Sigmoid colon (tissue), 7 donors: ENCODE measurements around the gene SLC47A2. TPM values are rescaled to one million over a fixed set of nuclear protein-coding genes. Genes with fewer than 3 reads are reported as not detected.

Experiments used
- DNase-seq: peaks from one replicate; pipeline ENCODE4 v3.0.0-alpha.2; 2019
- H3K27ac ChIP-seq, 4 donors: fragments of 200-600 bp; sonication (generic); one replicate each; pipeline ENCODE4 v1.5.1; 2016 to 2019; ENCODE audit warnings: mild to moderate bottlenecking in 1 of 4
- H3K27me3 ChIP-seq, 3 donors: fragments of 200-600 bp; sonication (generic); one replicate each; pipeline ENCODE4 v1.5.1; 2019; ENCODE audit warnings: mild to moderate bottlenecking in 1 of 3
- H3K36me3 ChIP-seq, 4 donors: fragments of 200-600 bp; sonication (generic); one replicate each; pipeline ENCODE4 v1.5.1; 2016 to 2019
- H3K4me1 ChIP-seq, 4 donors: fragments of 200-600 bp; sonication (generic); one replicate each; pipeline ENCODE4 v1.5.1; 2017 to 2019
- H3K4me3 ChIP-seq, 4 donors: fragments of 200-600 bp; sonication (generic); one replicate each; pipeline ENCODE4 v1.5.1; 2017 to 2019; ENCODE audit warnings: mild to moderate bottlenecking in 2 of 4, moderate library complexity in 1 of 4
- H3K9me3 ChIP-seq, 4 donors: fragments of 200-600 bp in 3 of 4; sonication (generic) in 3 of 4; one replicate each; pipeline versions ENCODE4 v1.5.1 to v1.6.1; 2013 to 2019
- CTCF ChIP-seq, 4 experiments: fragments of 450-650 bp in 3 of 4; fragments of 200-600 bp in 1 of 4; IDR thresholded peaks; one replicate each; pipeline ENCODE4 v1.5.1; 2016 to 2019; ENCODE audit warnings: antibody characterized with exemption in 4 of 4, mild to moderate bottlenecking in 3 of 4, moderate library complexity in 2 of 4
- EP300 ChIP-seq, 4 donors: sonication (generic); formaldehyde crosslinking; IDR thresholded peaks; one replicate each; pipeline ENCODE4 v1.6.1; 2017; ENCODE audit warnings: antibody characterized with exemption in 4 of 4
- POLR2A ChIP-seq, 2 donors: fragments of 450-650 bp; IDR thresholded peaks; one replicate each; pipeline ENCODE4 v1.6.1; 2016; ENCODE audit warnings: antibody characterized with exemption in 2 of 2, mild to moderate bottlenecking in 2 of 2, moderate library complexity in 2 of 2
- POLR2AphosphoS5 ChIP-seq, 4 donors: sonication (generic); formaldehyde crosslinking; IDR thresholded peaks; one replicate each; pipeline ENCODE4 v1.6.1; 2017; ENCODE audit warnings: antibody characterized with exemption in 4 of 4
- WGBS, 2 donors: extraction: QIAGEN DNeasy Blood & Tissue Kit; methylation state at CpG; one replicate each; pipeline ENCODE4 v1.1.7; 2013; 5-methylcytosine and 5-hydroxymethylcytosine counted together
- intact Hi-C: fragments of 100-400 bp; cut with DNase I; formaldehyde crosslinking; loops from one replicate; pipeline ENCODE4 v1.15.1; 2023
- polyA plus RNA-seq, 3 donors: library from polyadenylated mRNA; stranded (reverse); fragments of 200-250 nt; gene quantifications; one replicate each; pipeline ENCODE4 v1.2.3, GENCODE V29; 2013
- total RNA-seq, 4 donors: library from RNA; depleted of rRNA; stranded (reverse); fragments of >200 nt; gene quantifications; one replicate each; pipeline ENCODE4 v1.1.0, GENCODE V29; 2016
- donor health status: healthy with polysubstance abuse.
- donor health status: Bipolar disorder and iron deficiency.
- donor health status: healthy.

SLC47A2 gene
- total and polyA plus RNA-seq, 7 donors: 0.35 to 0.60 (median 0.46) TPM; not detected in 4

- no peaks in the 10 kb centered on the region for H3K9me3 ChIP-seq
- WGBS, 2 donors: 75 to 81% methylated on average over 15 of the region's 15 CpGs
These were observed 36.0 kb upstream of the SLC47A2 start for GRCh38 chr17:19752216-19753050.

GRCh38 chr17:19750835-19751234, 34.5 kb upstream of the SLC47A2 start:
- H3K27ac ChIP-seq: no peak overlapping the region
- H3K4me3 ChIP-seq: no peak overlapping the region
- TF ChIP-seq POLR2A (IDR thresholded peaks at IDR 0.05) (no peak), CTCF (IDR thresholded peaks at IDR 0.05) (no peak), EP300 (IDR thresholded peaks at IDR 0.05) (no peak), POLR2AphosphoS5 (IDR thresholded peaks at IDR 0.05) (no peak)
- H3K36me3 ChIP-seq: no peaks in the 10 kb centered on the region
- H3K4me1 ChIP-seq: peaks cover 0 to 26% (median 15%) of the 10 kb centered on the region in 4 donors
- intact Hi-C loops: no loop called here
- H3K27me3 ChIP-seq: no peaks in the 10 kb centered on the region
- no peak for DNase-seq
- WGBS, 2 donors: 92 to 96% methylated on average over 3 of the region's 3 CpGs
- H3K9me3 ChIP-seq: no peaks in the 10 kb centered on the region

More at GRCh38 chr17:19752216-19753050, 36.0 kb upstream of the SLC47A2 start:
- intact Hi-C loops: no loop called here
- H3K4me1 ChIP-seq: peaks cover 0 to 26% (median 15%) of the 10 kb centered on the region in 4 donors
- DNase-seq: peak; percentile 46
- no peak overlapping the region for H3K4me3 ChIP-seq
- TF ChIP-seq POLR2AphosphoS5 (IDR thresholded peaks at IDR 0.05) (no peak), EP300 (IDR thresholded peaks at IDR 0.05) (no peak), POLR2A (IDR thresholded peaks at IDR 0.05) (no peak), CTCF (IDR thresholded peaks at IDR 0.05) (no peak)
- H3K27me3 ChIP-seq: no peaks in the 10 kb centered on the region
- H3K27ac ChIP-seq: peak overlapping the region; percentile 21 to 83 (median 75)
- no peaks in the 10 kb centered on the region for H3K36me3 ChIP-seq

GRCh38 chr17:19750020-19750572, 33.7 kb upstream of the SLC47A2 start:
- intact Hi-C loops: no loop called here
- TF ChIP-seq POLR2A (IDR thresholded peaks at IDR 0.05) (no peak), CTCF (IDR thresholded peaks at IDR 0.05) (no peak), POLR2AphosphoS5 (IDR thresholded peaks at IDR 0.05) (no peak), EP300 (IDR thresholded peaks at IDR 0.05) (no peak)
- Histone ChIP-seq H3K27me3 (no peaks in the 10 kb centered on the region), H3K36me3 (no peaks in the 10 kb centered on the region), H3K27ac (no peak overlapping the region), H3K9me3 (no peaks in the 10 kb centered on the region), H3K4me3 (no peak overlapping the region), H3K4me1 (peaks cover 0 to 30% (median 19%) of the 10 kb centered on the region in 4 donors)
- 91 to 95% methylated on average over 9 of the region's 9 CpGs for WGBS, 2 donors
- DNase-seq: no peak

- H3K27ac ChIP-seq: no peak overlapping the region
- H3K4me3 ChIP-seq: no peak overlapping the region
- peaks cover 0 to 33% (median 25%) of the 10 kb centered on the region in 4 donors for H3K4me1 ChIP-seq
- 74 to 83% methylated on average over 13 of the region's 13 CpGs for WGBS, 2 donors
- H3K9me3 ChIP-seq: no peaks in the 10 kb centered on the region
- H3K27me3 ChIP-seq: no peaks in the 10 kb centered on the region
- H3K36me3 ChIP-seq: no peaks in the 10 kb centered on the region
- intact Hi-C loops: no loop called here
- DNase-seq: no peak
- TF ChIP-seq CTCF (IDR thresholded peaks at IDR 0.05) (no peak), POLR2AphosphoS5 (IDR thresholded peaks at IDR 0.05) (no peak), POLR2A (IDR thresholded peaks at IDR 0.05) (no peak)
These were observed 32.4 kb upstream of the SLC47A2 start for GRCh38 chr17:19748807-19749193.
